GM12872 (cell line): ENCODE data around the gene ZNF678.

ENCODE experiments used
- CTCF ChIP-seq: IDR thresholded peaks from 3 replicates; pipeline ENCODE4 v1.5.1; 2011; ENCODE audit warnings: low read depth, mild to moderate bottlenecking, low read length, moderate library complexity; ENCODE audit not compliant: insufficient read depth

ZNF678 gene

GRCh38 chr1:227546598-227547309, 16.6 kb upstream of the ZNF678 start:
- no peak for TF ChIP-seq CTCF

GRCh38 chr1:227547310-227548118, 15.8 kb upstream of the ZNF678 start:
- no peak for TF ChIP-seq CTCF

GRCh38 chr1:227548119-227548397, 15.3 kb upstream of the ZNF678 start:
- TF ChIP-seq CTCF, result no peak

GRCh38 chr1:227548448-227548847, 14.9 kb upstream of the ZNF678 start:
- TF ChIP-seq CTCF, result no peak

GRCh38 chr1:227549892-227550291, 13.5 kb upstream of the ZNF678 start:
- TF ChIP-seq CTCF, result no peak

- no peak for TF ChIP-seq CTCF
These were observed 7.1 kb upstream of the ZNF678 start for GRCh38 chr1:227556288-227556687.

- no peak for TF ChIP-seq CTCF
These were observed 5.2 kb upstream of the ZNF678 start for GRCh38 chr1:227557962-227558725.
